CD4-positive, alpha-beta T cell treated with Interleukin-17A for 4 hours (primary cell): ENCODE results near the gene TRIM43B.
A peak's percentile ranks its signal among the peaks of the same experiment; 100 is the strongest.
"Not testable (repeated sequence)": the region's sequence is repeated elsewhere in the genome, so short reads cannot be mapped to it uniquely, and the experiment has no call there.

Experiments
- DNase-seq: peaks from one replicate; pipeline ENCODE4 v3.0.0-alpha.2; 2020; ENCODE audit warnings: mixed read lengths

The TRIM43B gene

DNA sequence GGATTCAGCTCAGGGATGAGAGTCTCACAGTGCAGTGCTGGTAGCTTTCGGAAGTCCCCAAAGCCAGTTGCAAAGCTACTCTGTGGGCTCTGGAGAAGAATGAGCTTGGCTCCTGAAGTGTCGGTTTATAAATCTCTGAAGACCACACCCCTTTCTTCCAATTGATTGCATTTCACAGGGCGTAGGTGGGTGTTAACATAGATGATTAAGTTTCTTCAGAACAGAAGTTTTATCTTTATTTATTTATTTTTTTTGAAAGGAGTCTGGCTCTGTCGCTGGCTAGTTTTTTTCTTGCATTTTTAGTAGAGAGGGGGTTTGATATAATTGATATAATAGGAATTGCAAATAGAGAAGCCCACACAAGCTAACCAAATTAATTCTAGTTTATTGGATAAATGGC lies at the start of gene TRIM43B:
Gene TRIM43B (minus strand): TSS at position 101 of the 400 bp plus-strand sequence. CDS start 2,040 bp downstream, outside the sequence.
- DNase-seq: not testable (repeated sequence)

DNA sequence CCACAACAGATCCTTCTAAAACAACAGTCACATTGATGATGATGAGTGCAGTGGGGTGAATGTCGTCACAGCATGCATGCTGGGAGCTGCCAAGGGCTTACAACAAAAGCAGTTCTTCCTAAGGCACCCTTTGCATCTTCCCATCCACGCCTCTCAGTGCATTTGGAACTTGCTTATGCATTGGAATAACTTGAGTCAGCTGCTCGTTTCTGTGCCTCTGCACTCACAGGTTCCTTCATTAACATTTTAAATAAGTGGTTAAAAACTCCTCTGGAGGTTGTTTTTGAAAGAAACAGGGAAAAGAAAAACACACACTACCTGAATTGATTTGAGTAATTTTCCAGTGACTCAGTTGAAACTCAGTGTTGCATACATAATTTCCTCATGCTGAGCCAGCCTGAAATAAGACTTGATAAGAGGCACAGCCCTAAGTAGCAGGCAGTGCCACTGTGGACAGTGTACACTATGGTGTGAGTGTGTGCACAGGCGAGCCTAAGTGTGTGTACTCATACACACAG lies 46.8 kb upstream of the TRIM43B start:
- no peak for DNase-seq

DNA sequence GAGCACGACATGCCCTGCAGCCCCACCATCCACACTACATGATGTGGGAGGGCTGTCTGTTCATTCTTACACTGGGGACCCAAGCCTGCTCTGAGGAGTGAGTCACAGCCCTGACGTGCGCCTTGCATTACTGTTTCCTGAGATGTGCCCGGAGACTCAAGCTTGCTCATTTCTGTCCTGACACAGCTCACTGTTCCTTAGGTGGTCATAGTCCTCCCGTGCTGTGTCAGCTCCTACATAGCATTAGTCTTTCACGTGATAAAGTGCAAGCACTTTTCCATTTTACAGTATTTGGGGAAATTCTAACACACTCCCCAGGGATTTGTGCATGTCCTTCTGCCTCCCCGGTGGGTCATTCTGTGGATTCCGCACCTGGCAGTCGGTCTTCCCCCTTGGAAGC lies 46.2 kb upstream of the TRIM43B start:
- DNase-seq: no peak

DNA sequence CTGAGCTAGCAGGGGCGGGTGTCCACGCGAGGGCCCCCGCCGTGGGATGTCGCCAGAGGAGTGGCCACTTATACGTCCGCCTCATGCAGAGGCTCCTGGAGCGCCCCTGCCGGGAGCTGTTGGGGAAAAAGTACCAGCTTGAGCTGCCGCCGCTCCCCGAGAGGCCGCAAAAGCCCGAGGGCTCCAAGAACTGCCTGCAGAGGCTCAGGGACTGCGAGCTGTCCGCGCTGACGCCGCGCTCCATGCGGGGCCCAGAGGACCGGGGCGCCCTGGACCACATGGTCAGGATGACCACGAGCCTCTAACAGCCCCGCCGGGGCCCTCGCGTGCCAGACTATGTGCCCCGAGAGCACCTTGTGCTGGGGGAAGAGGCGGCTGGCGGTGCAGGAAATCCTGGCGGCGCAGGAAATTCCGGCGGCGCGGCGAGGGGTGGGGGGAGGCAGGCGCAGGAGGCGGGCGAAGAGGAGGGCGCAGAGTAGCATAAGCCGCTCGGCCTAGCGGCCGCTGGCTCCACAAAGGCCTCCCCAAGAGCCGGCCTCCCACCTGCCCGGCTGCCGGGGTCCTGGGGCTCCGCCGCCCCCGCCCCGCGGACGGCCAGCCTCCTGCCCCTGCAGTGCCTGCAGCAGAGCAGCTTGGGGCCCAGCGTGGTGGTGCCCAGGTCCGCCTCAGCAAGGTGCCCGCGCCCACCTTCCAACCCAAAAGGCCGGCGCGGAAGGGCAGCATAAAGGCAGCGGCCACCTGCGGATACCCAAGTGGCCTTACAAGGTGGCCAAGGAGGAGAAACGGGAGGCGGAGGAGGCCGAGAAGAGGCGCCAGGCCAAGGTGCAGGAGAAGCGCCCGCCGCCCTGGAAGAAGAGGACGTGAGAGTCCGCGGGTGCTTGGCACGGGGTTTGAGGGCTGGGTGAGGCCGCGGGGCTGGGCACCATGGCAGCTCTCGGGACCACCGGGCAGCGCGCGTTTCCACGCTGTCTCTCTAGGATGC lies 42.1 kb upstream of the TRIM43B start:
- DNase-seq: peak; percentile 64

DNA sequence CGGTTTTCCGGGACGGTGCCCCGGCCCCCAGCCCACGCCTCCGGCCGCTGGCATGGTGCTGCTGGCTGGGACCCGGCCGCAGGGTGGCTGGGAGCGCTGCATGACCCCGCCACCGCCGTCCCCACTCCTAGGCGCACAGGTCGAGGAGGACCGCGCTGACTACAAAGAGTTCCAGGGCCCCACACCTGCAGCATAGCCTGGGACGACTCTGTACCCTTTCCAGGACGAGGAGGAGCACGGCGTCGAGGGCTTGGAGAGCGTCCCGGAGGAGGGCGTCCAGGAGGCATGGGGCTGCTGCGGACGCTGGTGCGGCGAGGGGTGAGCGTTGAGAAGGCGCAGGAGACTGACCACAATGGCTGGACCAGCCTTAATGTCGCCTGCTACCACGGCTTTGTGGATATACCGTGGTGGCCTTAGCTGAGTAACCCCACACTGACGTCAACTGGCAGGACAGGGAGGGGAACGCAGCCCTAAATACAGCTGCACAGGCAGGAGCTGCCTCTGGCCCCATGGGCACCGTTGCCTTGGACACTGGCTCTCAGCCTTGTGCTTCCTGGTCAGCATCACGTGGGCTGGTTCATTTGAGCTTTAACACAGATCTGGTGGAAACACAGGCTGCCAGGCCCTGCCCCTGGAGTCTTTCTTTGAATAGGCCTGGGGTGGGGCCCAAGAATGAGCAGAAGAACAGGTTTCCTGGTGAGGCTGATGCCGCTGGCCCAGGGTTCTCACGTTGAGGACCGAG lies 40.9 kb upstream of the TRIM43B start:
- DNase-seq: no peak

DNA sequence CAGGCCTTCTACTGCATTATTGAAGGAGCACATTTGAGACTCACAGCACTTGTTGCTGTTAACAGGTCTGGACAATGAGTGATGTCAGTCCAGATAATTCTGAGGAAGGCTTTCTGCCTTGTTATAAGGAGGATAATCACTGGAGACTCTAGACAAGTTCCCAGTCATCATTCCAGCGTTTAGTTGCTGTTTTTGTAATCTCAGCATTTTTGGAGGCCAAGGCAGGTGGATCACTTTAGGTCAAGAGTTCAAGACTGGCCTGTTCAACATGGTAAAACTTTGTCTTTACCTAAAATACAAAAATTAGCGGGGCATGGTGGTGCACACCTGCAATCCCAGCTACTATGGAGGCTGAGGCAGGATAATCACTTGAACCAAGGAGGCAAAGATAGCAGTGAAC lies 39.6 kb upstream of the TRIM43B start:
- DNase-seq: no peak

DNA sequence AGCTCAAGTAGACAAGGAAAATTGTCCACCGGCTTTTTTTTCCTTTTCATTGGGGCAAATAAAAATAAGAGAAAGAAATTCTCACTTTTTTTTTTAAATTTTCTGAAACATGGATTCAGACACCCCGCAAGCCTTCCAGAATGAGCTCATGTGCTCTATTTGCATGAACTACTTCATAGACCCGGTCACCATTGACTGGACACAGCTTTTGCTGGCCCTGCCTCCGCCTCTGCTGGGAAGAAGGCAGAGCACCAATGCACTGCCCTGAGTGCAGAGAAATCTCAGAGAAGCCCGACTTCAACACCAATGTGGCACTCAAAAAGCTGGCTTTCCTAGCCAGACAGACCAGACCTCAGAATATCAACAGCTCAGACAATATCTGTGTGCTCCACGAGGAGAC lies 30.2 kb upstream of the TRIM43B start:
- DNase-seq: no peak

DNA sequence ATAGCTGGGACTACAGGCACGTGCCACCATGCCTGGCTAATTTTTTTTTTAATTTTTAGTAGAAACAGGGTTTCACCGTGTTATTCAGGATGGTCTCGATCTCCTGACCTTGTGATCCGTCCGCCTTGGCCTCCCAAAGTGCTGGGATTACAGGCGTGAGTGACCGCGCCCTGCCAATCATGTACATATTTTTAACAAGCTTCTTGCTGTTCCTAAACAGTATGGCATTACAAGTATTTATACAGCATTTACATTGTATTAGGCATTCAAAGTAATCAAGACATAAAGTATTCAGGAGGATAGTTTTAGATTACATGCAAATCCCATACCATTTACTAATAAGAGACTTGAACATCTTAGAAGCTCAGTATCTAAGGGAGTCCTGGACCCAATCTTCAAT lies 29.7 kb upstream of the TRIM43B start:
- DNase-seq: not testable (repeated sequence)

DNA sequence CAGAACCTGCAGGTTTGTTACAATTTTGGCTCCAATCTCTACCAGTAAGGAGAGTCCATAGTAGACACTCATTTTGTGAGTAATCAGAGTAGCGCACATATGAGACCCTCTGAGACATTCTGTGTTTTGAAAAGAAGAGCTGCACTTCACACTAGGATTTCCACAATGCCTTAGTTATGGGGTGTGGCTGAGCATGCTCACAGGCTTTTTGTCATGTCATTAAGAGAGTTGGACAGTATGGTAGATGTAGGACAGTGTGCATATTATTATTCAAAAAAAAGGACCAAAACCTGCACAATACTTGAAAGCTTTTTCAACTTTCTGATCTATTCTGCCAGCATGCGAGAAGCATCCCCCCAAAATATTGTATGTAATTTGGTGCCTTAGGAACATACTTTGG lies 24.9 kb upstream of the TRIM43B start:
- no peak for DNase-seq

DNA sequence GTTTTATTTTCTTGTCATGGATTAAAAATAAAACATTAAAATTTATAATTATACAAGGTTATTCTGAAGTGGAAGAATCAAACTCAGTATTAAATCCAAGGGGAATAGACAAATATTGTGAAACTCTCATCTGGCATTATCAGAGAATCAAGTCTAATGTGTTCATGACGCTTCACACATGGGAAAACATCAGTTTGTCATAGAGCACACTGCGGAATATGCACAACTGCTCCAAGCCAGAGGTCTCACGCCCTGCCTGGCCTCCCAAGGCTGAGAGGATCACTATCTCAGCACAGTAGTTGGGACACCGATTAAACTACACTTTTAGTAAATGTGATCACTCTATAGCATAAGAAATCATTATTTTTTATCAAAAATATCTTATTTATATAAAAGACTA lies 20.7 kb upstream of the TRIM43B start:
- no peak for DNase-seq

DNA sequence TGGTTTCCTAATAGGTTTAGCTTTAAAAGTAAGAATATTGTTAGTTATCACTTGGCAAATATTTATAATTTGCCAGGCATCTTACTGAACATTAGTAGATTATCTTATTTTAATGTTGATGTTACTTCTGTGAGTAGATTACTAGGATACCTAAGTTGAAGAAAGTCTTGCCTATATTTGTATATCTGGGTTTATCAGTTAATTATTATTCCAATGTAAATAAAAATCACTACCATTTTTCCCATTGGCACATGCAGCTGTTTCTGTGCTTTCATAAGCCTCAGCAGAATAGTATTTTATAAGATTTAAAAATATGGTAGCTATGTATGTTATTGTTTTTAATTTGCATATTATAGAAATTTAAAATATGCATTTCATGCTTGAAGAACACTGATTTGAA lies 16.3 kb upstream of the TRIM43B start:
- no peak for DNase-seq

DNA sequence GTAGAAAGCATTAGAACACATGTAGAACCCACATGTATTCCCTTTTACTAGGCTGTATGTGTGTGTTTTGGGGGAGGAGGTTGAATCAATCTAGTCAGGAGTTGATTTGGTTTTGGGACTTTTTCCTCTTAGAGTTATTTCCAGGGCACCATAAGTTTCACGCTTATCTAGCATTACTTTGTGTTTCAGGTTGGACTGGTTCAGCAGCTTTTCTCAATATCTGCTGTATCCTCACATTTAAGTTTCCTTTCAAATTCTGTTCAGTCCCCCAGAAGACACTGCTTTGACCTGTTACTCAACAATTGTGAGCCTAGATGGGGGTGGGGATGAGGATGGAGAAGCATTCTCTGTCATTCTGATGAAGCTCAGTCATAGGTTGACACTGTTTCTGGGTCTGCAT lies 7.5 kb upstream of the TRIM43B start:
- DNase-seq: not testable (repeated sequence)

DNA sequence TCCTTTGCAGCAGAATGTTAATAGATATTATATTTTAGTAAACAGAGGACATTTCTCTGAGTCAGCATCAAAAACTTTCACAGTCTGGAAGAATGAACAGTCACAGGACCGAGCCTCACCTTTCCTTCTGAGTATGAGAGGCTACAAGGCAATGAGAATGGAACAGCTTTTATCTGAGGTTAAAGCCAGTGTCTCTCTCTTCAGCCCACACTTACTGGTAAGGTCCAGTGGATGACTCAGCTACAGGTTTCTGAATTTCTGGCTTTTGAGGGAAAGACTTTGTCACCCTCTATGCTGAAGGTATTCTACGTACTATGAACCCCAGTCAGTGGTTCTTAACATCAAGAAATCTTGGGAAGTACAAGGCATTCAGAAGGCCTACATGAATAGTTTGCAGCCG lies 9.5 kb downstream of the TRIM43B start:
- not testable (repeated sequence) for DNase-seq

DNA sequence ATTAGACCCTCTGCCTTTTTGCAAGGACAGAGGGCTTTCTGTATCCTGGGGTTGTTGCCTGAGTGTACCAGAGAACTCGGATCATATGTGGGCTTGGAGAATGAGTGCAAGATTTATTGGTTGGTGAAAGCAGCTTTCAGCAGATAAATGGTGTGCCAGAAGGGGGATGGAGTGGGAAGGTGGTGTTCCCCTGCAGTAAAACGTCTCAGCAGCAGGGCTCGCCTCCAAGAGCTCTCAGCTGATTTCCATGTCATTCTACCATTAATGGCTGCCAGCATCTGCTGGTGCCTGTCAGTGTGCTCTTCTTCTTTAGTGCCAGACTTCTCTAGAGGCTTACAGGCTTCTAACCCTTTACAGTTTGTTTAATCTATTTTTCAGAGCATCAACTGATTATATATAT lies 16.6 kb downstream of the TRIM43B start:
- not testable (repeated sequence) for DNase-seq

DNA sequence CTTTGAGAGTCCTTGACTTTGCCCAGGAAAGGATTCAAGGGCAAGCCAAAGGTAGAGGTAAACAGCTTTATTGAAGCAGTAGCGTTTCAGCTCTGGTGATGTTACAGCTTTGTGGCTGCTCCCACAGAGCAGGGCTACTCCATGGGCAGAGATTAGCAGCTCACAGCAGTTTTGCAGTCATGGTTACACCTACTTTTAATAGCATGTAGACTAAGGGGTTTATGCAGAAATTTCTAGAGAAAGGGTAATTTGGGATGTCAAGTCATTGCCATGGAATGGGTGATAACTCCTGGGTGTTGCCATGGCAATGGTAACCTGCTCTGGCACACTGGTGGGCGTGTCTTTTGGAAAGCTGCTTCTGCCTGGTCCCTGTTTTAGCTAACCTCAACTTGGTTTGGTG lies 18.0 kb downstream of the TRIM43B start:
- not testable (repeated sequence) for DNase-seq

DNA sequence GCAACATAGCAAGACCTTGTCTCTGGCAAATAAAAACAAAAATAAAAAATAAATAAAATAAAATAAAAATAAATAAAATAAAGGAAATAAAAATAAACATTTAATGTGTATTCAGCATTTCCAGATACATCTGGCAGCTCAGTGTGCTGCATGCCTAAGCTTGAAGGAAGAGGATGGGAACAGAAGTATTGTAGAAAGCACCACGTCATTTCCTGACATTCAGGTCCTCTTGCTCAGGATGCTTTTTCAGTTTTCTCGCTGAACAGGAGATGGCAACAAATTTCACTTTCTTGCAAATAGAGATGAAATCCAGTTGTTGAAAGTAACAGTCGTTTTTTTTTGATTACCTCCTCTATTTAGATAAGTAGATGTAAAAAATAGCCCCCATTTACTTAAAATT lies 21.3 kb downstream of the TRIM43B start:
- DNase-seq: not testable (repeated sequence)

DNA sequence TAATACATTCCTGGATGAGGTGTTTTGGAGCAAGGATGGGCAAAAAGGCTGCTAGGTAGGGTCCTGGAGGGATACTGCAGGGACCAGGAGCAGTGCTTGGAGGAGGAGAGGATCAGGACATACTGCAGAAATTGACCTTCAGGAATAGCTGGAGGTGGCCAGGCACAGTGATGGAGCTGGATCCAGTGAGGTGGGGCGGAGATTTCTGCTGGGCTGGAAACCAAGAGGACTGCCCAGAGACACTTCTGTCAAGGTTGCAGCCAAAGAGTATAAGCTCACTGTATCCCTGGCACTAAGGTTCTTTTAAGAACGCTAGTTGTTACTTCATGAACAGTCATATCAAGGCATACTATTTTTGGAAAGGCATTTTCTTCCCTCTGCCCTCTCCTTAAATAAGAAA lies 39.2 kb downstream of the TRIM43B start:
- DNase-seq: not testable (repeated sequence)

DNA sequence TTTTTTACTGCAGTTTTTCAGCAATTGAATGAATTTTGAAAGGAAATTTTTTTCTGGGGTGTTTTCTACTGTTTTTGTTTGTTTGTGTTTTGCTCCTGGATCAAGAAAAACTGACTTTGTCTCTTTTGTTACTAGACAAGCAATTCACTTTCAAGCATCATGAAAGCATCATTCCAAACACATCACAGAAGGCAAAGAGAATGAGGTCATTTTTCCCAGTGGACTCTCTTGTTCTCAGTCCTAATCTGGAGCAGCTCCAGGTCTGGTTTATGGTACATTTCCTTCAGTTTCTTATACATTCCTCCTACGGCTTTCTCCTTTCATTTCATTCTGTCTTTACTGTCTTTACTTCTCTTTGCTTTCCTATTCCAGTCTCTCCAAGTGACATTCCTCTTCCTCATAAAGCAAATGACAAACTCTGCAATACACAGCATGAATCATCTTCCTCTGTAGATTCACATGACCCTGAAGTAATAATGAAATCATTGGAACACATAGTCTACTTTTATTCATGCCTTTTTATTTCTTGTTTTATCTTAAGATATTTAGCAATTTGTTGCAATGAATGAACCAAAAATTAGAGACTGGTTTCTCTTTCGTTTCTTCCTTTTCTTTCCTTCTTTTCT lies 42.0 kb downstream of the TRIM43B start:
- DNase-seq: not testable (repeated sequence)

DNA sequence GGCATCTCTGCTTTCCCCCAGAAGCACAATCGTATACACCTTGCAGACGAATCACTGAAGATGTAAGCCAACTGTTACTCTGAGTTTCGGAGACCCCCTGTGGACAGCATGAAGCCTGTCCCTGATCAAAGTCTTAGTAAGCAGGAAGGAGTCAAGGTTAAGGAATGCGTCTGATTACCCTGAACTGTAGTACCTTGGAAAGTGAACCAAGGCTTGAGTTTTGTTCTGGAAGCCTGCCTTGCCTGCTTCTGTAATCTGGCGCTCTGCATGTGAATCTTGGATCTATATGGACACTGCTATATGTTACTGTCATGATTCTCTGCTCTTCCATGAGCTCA lies 48.7 kb downstream of the TRIM43B start:
- DNase-seq: not testable (repeated sequence)

DNA sequence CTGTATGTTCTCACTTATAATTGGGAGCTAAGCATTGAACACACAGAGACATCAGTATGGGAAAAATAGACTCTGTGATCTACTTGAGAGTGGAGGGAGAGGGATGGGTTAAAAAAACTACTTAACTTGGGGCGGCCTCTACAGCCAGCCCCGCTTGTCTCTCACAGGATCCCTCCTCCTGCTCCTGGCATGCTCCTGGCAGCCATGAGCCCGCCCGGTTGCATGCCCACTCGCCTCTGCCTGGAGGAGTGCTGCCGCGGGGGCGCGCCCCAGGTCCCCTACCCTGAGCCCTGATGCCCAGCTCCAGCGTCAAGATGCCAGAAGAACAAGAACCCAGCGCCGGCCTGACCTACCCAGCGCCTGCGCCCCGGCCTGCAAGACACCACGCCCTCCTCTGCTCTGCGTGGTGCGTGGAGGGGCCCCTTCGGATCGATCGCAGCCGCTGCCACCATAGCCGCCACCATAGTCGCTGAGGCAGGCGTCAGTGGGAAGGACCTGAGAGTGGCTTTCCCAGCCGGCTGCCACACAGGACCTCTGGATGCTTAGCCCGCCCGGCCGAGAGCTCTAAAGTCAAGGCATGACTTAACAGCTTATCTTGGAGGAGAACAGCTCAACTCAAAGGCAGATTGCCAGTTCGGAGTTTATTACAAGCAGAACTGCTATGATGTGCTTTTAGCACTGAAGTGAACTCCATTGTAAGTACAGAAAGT lies 49.2 kb downstream of the TRIM43B start:
- DNase-seq: not testable (repeated sequence)

DNA sequence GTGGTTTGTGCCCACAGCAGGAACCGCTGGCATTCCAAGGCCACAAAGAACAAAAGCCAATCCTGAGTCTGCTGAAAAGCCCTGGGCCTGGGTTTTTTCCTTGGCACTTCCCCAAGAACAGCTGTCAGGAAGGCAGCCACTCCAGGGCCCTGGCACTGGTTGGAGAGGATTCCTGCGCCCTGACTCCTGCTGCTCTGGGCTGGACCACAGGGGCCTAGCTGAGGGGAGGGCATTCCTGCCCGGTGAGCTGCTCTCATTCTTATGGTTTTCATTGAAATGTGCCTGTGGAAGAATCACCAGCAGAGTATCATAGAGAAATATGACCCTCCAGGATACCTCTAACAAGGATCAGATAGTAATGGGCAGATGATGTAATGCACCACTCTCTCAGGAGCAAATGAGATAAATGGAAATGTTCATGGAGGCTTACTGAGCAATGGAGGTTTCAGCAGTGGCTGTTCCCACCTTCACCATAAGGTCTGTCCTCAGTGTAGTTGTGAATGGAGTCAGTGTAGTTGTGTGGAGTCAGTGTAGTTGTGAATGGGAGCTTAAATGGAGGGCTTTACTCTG lies 50.0 kb downstream of the TRIM43B start:
- DNase-seq: not testable (repeated sequence)

DNA sequence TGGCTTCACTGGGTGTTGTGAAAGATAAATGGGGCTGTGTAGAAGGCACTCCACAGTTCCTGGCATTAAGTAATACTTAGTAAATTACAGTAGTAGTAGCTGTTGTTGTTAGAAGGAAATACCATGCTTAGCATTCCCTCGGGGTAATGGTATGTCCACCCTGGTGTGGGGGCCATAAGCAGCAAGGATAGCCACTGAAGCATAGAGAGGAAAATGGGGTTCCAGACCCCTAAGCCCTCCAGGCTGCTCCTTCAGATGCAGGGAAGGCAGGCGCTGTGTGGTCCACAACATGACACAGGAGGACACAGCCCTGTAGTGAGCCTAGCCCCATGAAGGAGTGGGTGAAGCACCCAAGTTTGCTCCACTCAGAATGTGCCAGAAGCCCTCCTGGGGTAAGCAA lies 50.6 kb downstream of the TRIM43B start:
- not testable (repeated sequence) for DNase-seq
